Measurements from ENCODE around the gene HIBCH.
"Not testable (repeated sequence)": the region's sequence is repeated elsewhere in the genome, so short reads cannot be mapped to it uniquely, and the experiment has no call there.

Gene HIBCH

DNA sequence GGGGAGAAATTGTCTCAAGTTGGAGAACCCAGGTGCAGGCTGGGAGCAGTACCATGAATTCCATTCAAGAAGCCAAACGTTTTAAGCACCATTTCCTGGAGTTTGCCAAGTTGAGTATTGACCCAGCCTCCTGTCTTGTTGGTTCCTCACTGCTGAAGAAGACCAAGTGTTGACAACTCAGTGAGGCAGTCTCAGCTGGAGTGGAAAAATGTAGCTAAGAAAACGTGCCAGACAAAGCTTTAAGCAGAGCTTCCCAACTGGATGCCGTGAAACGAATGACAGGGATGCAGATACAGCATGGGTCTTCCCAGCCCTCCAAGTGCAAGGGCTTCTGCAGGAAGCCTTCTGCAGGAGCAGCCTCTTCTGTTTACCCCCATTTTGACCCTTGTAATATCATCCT, 23.0 kb upstream of the HIBCH start:
- no peak for DNase-seq

DNA sequence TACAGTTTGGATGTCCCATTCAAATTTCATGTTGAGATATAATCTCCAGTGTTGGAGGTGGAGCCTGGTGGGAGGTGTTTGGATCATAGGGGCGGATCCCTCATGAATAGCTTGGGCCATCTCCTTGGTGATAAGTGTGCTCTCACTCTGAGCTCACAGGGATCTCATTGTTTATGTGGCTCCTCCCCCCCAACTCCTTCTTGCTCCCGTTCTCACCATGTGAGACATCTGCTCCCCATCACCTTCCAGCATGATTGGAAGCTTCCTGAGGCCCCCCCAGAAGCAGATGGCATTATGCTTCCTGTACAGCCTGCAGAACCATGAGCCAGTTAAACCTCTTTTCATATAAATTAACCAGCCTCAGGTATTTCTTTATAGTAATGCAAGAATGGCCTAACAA, 20.7 kb upstream of the HIBCH start:
- peak; percentile 35 for DNase-seq

DNA sequence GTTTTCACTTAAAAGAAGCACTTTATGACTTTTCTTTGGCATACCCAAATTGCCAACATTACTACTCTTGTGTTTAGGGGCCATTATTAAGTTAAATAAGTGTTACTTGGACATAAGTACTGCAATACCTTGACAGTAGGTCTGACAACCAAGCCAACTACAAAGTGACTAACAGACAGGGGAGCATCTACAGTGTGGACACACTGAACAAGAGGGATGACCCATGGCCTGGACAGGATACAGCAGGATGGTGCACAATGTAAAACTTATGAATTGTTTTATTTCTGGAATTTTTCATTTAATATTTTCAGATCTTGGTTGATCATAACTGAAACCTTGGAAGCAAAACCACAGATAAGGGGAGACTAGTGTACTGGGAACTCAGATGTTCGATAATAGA, 19.8 kb upstream of the HIBCH start:
- no peak for DNase-seq

DNA sequence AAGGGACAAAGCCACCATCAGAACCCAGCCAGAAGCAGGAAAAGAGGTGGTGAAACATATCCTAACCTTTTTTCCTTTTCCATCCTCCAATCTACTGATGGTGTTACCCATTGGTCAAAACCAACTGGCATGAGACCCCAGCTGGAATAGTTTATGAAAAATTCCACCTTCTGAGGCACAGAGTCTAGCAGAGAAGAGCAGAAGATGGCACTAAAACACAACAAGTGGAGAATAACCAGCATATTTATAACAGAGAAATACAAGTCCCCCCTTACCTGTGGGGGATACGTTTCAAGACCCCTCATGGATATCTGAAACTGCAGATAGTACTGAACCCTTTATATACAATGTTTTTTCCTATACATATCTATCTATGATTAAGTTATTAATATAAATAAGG, 18.8 kb upstream of the HIBCH start:
- no peak for DNase-seq

DNA sequence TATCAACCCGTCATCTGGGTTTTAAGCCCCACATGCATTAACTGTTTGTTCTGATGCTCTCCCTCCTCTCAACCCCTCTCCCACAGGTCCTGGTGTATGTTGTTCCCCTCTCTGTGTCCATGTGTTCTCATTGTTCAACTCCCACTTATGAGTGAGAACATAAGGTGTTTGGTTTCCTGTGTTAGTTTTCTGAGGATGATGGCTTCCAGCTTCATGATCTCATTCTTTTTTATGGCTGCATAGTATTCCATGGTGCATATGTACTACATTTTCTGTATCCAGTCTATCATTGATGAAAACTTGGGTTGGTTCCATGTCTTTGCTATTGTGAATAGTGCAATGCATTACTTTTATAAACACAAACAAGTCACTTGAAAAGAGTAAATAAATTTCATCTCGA, 16.8 kb upstream of the HIBCH start:
- DNase-seq, result no peak

DNA sequence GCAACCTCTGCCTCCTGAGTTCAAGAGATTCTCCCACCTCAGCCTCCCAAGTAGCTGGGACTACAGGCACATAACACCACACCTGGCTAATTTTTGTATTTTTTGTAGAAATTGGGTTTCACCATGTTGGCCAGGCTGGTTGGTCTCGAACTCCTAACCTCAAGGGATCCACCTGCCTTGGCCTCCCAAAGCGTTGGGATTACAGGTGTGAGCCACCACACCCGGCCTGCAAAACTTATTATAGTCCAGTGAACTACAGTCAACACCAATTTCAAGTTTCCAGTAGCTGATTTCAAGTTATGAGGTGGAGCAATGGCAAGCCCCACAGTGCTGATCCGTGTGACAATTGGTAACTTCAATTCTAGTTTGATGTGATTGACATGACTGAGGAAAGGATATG, 16.0 kb upstream of the HIBCH start:
- not testable (repeated sequence) for DNase-seq

DNA sequence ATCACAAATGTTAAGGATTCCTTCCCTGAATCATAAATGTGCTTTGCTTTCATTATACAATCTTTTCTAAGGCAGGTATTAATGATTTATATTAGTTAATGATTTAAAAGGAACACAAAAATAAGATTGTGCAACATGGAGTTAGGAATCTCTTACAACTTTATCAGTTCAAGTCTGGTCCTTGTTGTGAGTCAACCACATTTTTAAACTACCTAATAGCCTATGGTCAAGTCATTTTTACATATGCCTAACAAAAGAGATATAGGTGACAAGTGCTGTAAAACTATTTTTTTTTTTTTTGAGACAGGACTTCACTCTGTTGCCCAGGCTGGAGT, 15.6 kb upstream of the HIBCH start:
- DNase-seq, result peak; percentile 25

DNA sequence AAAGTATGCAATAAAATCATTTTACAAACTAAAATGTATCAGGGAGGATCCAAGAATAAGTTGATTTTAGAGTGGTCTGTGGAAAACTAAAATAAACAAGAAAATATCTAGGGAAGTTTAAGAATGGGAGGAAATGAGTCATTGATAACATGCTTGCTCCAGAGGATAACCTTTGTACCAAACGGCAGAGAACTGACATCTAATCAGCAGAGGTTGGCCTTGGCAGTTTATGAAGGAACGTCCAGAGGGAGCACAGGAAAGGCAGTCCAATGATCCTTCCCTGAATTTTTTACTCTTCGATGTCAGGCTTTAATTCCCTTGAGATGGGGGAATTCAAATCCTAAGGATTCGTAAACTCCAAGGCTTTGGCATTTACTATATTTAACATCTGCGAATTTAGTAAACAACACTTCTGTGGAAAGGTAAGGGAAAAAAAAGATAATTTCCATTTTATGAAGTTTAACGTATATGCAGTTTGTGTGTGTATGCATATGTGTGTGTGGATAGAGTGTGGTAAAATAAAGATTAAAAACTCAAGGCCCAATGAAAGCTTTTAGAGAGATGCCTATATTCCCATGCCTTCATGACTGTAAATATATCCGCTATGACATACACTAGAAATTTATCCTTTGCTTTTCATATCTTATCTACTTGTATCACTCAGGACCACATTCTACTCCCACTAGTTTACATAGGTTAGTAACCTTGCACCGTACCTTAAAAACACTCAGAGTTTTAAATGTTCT, 15.0 kb upstream of the HIBCH start:
- peak; percentile 85 for DNase-seq

DNA sequence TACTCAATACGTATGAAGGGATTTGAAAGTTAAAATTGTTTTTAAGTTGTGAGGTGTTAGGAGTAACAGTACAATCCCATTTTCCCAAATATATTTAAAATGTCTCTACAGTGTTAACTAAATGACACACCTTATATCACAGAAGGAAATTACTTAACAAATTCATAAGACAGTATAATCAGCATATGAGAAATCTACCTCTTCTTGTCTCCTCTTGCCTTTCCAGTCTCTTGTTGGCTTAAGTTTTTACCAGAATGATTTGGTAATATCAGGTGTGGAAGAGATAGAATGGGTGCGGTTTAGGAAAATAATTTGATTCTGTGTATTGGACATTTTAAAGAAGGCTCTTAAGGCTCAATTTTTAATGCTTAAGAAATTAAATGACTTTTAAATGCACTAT, 14.3 kb upstream of the HIBCH start:
- no peak for DNase-seq

DNA sequence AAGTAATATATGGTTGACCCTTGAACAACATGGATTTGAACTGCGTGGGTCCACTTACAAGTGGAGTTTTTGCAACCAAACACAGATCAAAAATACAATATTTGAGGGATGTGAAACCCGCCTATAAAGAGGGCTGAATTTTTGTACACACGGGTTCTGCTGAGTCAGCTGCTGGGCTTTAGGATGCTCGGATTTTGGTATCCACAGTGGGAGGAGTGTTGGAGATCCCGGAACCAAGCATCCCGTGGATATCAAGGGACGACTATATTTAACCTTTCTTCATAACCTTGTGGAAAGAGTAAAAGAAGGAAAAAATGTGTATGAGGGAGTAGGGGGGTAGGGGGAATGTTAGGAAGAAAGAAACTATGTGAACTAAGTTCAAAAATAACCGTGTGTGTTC, 13.8 kb upstream of the HIBCH start:
- no peak for DNase-seq

DNA sequence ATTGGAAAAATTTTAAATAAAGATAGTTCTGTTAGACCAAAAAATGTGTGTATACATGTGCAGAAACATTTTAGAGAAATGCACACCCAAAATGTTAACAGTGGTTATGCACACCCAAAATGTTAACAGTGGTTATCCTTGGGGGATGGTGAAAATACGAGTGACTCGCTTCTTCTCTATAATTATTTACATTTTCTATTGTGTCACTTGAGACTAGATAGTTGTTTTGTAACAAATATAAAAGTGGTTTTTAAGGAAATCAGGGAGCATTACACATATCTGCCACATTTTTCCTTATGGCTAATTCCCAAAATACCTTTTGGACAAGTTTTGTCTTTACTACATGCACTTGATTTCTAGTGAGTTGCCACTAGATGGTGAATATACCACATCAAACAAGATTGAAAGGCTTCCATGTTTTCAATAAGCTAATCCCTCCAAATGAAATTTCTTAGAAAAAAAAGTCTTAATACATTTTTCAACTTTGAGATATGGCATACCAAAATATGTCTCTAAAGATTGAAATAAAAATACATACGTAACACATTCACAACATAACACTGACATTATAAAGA, 9.0 kb upstream of the HIBCH start:
- no peak for DNase-seq

DNA sequence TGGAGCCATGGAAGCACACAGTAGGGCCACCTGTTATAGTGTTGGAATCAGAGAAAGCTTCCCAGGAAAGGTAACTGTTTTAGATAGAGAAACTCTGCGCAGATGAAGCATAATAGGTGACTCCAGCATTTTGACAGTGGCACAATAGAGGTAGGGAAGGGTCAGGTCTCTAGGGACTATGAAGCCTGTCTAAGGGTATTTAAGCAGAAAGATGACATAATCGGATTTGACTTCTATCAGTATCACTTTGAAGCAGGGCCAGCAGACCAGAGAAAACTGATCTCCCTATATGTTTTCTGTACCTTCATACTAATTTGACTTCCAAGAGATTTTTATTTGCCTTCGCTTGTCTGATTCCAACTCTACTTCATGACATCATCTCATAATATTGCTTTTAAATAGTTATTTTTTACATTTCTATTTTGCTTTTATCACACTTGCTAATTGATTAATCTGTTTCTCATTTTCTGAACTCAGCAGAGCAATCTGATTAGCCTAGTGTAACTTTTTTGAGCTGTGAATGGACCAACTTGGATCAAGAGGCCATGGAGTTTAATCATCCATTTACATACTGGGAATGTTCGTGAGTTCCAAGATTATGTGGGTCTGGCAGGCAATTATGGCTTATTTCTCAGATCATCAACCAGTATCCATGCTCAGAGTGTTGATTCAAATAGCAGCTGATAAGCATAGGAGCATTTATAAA, 8.4 kb upstream of the HIBCH start:
- DNase-seq, result no peak

DNA sequence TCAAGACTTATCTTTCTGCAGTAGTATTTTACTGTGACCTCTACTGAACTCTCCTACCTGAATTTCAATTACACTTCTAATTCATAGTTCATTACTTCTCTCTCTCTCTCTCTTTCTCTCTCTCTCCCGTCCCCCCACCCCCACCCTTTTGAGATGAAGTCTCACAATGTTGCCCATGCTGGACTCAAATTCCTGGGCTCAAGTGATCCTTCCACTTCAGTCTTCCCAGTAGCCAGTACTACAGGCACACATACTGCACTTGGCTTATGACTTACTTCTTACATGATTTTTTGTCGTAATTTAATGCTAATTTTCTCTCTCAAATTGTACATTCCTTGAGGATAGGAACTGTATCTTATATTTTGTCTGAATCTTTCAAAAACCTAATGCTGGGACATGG, 6.0 kb upstream of the HIBCH start:
- DNase-seq, result no peak

DNA sequence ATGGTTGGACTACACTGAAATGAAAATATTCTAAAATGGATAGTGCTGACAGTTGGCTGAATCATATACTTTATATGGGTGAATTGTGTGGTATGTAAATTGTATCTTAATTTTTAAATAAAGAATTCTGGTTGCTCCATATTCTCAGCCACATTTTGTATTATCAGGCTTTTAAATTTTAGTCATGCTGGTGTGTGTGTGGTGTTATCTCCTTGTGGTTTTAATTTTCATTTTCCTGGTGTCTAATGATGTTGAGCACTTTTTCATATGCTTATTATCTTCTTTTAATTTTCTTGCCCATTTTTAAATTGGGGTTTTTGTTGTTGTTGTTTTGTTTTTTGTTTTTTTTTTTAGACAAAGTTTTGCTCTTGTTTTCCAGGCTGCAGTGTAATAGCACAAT, 3.8 kb upstream of the HIBCH start:
- no peak for DNase-seq

DNA sequence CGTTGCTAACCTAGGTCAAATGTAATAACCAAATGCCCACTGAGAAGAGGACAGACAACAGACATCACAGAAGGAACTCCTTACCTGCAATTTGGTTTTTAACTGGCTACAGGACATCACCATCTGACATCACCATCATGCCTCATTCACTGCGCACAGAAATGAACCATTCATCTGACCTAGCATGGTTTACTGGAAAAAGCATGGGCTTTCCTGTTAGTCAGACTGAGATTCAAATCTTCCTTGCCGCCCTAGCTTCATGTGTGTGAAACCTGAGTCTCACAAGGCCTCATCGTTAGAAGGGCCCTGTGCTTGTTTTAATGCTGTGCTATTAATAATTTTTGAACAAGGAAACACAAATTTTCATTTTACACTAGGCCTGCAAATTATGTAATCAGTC, 1.1 kb upstream of the HIBCH start:
- no peak for DNase-seq

DNA sequence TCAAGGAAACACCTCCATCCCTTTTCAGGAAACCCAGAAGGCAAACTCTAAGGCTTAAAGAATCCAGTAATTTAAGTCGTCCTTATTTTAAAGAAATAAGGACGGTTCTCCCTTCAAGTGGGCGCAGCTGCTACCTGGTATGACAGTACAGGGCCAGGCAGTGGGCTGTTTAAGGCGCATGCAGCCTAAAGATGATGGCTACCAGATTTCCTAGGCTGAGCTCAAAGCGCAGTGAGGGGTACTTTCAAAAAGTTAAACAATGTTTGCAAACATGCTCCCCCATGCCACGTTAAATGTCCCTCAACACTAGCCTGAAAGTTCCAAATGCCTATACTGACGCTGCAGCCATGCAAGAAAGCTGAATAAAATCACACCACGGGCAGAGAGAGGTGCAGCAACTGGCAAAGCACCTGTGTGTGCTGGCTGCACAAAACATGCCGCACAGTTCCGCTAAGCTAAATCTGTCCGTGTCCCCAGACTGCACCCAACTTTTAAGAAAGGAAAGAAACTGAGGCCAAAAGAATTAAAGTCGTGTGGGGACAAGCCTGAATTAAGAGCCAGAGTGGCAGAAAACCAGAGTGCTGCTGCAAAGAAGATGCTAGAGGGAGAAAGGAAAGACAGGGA, 583 bp downstream of the HIBCH start:
- no peak for DNase-seq

DNA sequence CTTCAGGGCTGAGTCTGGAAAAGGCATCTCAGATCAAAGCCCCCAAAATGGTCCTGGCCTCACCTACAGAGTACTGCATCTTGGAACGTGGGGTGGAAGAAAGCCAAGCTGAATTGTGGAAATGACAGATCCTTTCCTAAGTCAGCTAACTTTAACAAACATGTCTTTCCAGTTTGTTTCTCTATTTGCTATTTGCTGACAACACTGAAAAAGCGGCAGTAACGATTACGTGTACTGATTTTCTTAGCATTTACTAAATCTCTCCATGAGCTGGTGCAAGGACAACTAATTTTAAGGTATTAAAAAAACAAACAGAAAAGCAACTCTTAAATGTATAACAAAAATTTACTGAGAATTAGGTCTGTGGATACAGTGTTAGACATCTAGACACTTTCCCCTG, 1.1 kb downstream of the HIBCH start:
- no peak for DNase-seq

DNA sequence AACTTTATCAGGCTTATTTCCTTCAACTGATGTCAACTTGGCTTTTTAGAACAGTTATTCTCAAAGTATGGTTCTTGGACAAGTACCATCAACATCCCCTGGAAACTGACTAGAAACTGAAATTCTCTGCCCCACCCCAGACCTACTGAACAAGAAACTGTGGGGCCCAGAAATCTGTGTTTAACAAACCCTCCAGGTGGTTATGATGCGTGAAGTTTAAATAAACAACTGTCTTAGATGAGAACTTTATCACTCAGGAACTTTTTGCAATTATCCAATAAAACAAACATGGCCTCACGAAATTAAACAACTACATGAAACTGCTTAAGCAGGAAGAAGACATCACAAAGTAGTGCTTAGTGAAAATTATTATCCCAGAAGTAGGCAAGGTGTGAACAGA, 4.4 kb downstream of the HIBCH start:
- DNase-seq, result no peak

DNA sequence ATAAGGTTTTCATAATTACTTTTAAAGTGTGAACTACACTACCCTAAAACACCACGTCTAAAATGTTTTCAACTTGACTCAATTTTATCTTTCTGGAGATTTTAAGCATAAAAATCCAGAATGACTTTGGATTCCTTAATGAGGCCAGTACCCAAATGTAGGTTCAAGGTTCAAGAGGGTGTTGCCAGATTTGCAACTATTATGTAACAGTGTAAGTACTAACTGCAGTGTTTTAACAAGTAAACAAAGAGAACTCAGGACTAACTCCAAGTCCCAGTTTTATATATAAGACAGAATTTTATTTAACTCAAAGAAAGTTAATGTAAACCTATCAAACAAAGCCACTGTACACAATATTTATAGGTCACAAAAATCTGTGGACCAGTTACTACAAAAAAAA, 5.7 kb downstream of the HIBCH start:
- DNase-seq, result no peak

DNA sequence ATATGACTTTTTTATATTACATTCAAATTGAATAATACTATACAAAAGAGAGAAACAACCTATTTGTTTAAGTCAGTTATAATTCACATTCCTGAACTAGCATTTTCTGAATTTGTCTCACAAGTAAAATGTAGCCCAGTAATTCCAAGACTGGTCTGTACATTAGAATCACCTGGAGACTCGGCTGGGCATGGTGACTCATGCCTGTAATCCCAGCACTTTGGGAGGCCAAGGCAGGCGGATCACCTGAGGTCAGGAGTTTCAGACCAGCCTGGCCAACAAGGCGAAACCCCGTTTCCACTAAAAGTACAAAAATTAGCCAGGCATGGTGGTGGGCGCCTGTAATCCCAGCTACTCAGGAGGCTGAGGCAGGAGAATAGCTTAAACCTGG, 7.0 kb downstream of the HIBCH start:
- DNase-seq, result not testable (repeated sequence)

DNA sequence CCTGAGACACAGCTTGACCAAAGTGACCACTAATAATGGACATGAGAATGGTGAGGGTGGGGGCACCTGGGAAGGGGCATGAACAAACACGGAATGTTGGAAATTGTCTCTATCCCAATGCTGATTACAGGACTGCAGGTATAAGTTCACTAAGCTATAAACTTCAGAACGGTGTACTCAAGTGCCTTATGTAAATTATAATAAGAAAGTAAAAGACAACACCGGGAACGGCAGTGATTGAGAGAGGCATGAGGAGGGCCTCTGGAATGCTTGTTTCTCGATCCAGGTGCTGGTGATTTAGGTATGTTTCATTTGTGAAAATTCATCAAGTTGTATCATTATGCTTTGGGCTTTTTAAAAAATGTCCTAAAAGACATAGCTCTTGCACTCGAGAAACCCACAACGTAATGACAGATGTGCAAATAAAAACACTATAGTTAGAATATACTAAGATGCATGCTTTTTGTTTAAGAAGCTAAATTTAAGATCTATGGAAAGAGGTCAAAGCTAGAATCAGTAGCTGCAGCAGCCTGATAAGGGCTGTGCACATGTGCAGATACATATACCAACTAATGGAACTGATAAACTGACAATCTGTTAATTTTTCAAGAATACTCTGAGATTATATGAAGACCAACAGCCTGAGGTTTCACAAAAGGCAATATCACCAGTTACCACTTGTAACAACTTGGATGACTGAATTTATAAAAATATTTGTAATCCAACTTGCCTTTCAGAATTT, 7.6 kb downstream of the HIBCH start:
- DNase-seq, result no peak

DNA sequence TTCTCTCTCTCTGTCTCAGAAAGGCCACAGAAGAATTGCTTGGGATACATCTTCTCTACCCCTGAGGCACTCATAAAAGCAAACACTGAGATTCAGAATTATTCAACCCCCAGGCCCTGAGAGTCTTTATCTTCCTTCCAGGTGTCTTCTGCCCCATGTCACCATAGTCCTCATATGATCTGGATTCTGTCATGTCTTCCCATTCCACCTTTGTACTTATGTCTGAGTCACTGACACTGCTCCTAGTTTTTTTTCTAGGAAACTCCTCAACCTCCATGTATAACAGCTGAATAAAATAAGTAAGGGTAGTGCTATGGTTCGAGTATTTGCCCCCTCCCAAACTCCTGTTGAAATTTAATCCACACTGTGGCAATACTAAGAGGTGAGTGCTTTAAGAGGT, 11.6 kb downstream of the HIBCH start:
- no peak for DNase-seq

DNA sequence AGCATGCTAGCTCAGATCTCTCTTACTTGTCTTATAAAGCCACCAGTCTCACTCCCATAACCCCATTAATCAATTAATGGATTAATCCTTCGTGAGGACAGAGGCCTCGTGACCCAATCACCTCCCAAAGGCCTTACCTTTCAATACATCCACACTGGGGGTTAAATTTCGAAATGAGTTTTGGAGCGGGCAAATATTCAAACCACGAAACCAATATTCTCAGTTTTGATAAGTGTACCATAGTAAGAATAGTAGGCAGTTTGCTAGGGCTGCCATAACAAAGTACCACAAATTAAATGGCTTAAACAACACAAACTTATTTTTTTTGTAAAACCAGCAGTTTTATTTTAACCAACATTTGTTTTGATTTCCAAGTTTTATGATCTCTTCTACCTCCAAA, 15.2 kb downstream of the HIBCH start:
- DNase-seq, result no peak

DNA sequence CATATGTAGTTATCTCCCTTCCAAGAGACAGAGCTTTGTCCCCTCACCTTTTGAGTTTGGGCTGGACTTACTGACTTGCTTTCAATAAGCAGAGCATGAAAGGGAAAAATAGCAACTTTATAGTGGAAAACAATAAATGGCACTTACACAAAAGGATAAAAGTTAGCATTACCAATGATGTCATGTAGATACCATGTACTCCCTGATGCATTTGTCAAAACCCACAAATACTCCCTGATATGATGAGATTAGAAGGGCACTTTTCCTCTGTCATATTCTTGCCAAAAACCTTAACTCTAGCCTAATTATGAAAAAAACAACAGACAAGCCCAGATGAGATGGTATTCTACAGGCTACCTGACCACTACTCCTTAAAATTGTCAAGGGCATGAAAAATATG, 16.0 kb downstream of the HIBCH start:
- peak; percentile 55 for DNase-seq

All from NCI-H226 (cell line).